Activated naive CD4-positive, alpha-beta T cell treated with anti-CD3 and anti-CD28 coated beads for 36 hours (primary cell): Measurements from ENCODE around the gene CNPY1. TPM values are rescaled to one million over a fixed set of nuclear protein-coding genes. Genes with fewer than 3 reads are reported as not detected.
"Not testable (repeated sequence)": the region's sequence is repeated elsewhere in the genome, so short reads cannot be mapped to it uniquely, and the experiment has no call there.

ENCODE experiments used
- CTCF ChIA-PET: fragments of 350-600 bp; sonication (Branson Sonifier 250); formaldehyde crosslinking; loops from one replicate; lab custom pipeline; 2021; ENCODE audit warnings: antibody characterized with exemption; lab: Charles Lee
- DNase-seq: peaks from one replicate; pipeline ENCODE4 v3.0.0-alpha.2; 2020
- H3K27ac Mint-ChIP-seq: one replicate; pipeline ENCODE4 v1.8.0; 2021; ENCODE audit warnings: mild to moderate bottlenecking, mixed read lengths
- H3K27me3 Mint-ChIP-seq: one replicate; pipeline ENCODE4 v1.8.0; 2021; ENCODE audit warnings: low read depth, mixed read lengths
- H3K36me3 Mint-ChIP-seq: one replicate; pipeline ENCODE4 v1.8.0; 2021; ENCODE audit warnings: low read depth, mixed read lengths
- H3K4me1 Mint-ChIP-seq: one replicate; pipeline ENCODE4 v1.8.0; 2021; ENCODE audit warnings: low read depth, mixed read lengths
- H3K4me3 Mint-ChIP-seq: one replicate; pipeline ENCODE4 v1.8.0; 2021; ENCODE audit warnings: mild to moderate bottlenecking, moderate library complexity, mixed read lengths
- H3K9me3 Mint-ChIP-seq: one replicate; pipeline ENCODE4 v1.8.0; 2021; ENCODE audit warnings: mixed read lengths
- intact Hi-C: fragments of 100-400 bp; cut with micrococcal nuclease; formaldehyde crosslinking; loops from one replicate; pipeline ENCODE4 v1.15.1; 2023
- total RNA-seq, 2 experiments: library from RNA; stranded (reverse); gene quantifications; one replicate each; pipeline ENCODE4 v1.2.3, GENCODE V29; 2021

CNPY1 gene
- total RNA-seq, 2 experiments from 2014 or later = not detected

GRCh38 chr7:155521743-155522398 lies 24.5 kb downstream of the CNPY1 start:
- no peaks in the 10 kb centered on the region for H3K4me1 Mint-ChIP-seq
- H3K4me3 Mint-ChIP-seq = no peak overlapping the region
- no peaks in the 10 kb centered on the region for H3K9me3 Mint-ChIP-seq
- H3K27ac Mint-ChIP-seq = no peak overlapping the region
- peaks cover 21% of the 10 kb centered on the region for H3K27me3 Mint-ChIP-seq
- intact Hi-C loops = no loop called here
- CTCF ChIA-PET = no interaction called here
- DNase-seq = no peak
- H3K36me3 Mint-ChIP-seq = no peaks in the 10 kb centered on the region

GRCh38 chr7:155521007-155521742 lies 25.2 kb downstream of the CNPY1 start:
- no peaks in the 10 kb centered on the region for H3K36me3 Mint-ChIP-seq
- peaks cover 19% of the 10 kb centered on the region for H3K27me3 Mint-ChIP-seq
- intact Hi-C loops = no loop called here
- no peaks in the 10 kb centered on the region for H3K4me1 Mint-ChIP-seq
- no peak for DNase-seq
- H3K27ac Mint-ChIP-seq = no peak overlapping the region
- H3K4me3 Mint-ChIP-seq = no peak overlapping the region
- no peaks in the 10 kb centered on the region for H3K9me3 Mint-ChIP-seq
- CTCF ChIA-PET = no interaction called here

- intact Hi-C loops = no loop called here
- Mint-ChIP-seq H3K9me3 (no peaks in the 10 kb centered on the region), H3K4me1 (no peaks in the 10 kb centered on the region), H3K27me3 (peaks cover 24% of the 10 kb centered on the region), H3K27ac (no peak overlapping the region), H3K4me3 (no peak overlapping the region), H3K36me3 (no peaks in the 10 kb centered on the region)
- CTCF ChIA-PET = interaction anchor here (0.7 to 0.8 kb wide), 2 partner anchors 20 to 132 kb away, joined by 3 to 5 read pairs; no protein-coding TSS in a partner anchor
- no peak for DNase-seq
Measured at GRCh38 chr7:155520114-155520513, 26.2 kb downstream of the CNPY1 start.

- intact Hi-C loops, H3K9me3 Mint-ChIP-seq, H3K36me3 Mint-ChIP-seq, H3K4me1 Mint-ChIP-seq, H3K27ac Mint-ChIP-seq, DNase-seq, H3K4me3 Mint-ChIP-seq, CTCF ChIA-PET: not testable (repeated sequence)
- peaks cover 27% of the 10 kb centered on the region for H3K27me3 Mint-ChIP-seq
Measured at GRCh38 chr7:155519358-155519757, 27.0 kb downstream of the CNPY1 start.

- DNase-seq = no peak
- CTCF ChIA-PET = no interaction called here
- no peak overlapping the region for H3K4me3 Mint-ChIP-seq
- no peaks in the 10 kb centered on the region for H3K4me1 Mint-ChIP-seq
- H3K27me3 Mint-ChIP-seq = peaks cover 32% of the 10 kb centered on the region
- H3K9me3 Mint-ChIP-seq = no peaks in the 10 kb centered on the region
- no peaks in the 10 kb centered on the region for H3K36me3 Mint-ChIP-seq
- intact Hi-C loops = no loop called here
- H3K27ac Mint-ChIP-seq = no peak overlapping the region
Measured at GRCh38 chr7:155518633-155519032, 27.7 kb downstream of the CNPY1 start.

- DNase-seq = no peak
- no peaks in the 10 kb centered on the region for H3K9me3 Mint-ChIP-seq
- H3K27me3 Mint-ChIP-seq = peaks cover 33% of the 10 kb centered on the region
- intact Hi-C loops = no loop called here
- H3K36me3 Mint-ChIP-seq = no peaks in the 10 kb centered on the region
- no peak overlapping the region for H3K27ac Mint-ChIP-seq
- no peaks in the 10 kb centered on the region for H3K4me1 Mint-ChIP-seq
- CTCF ChIA-PET = no interaction called here
- H3K4me3 Mint-ChIP-seq = no peak overlapping the region
Measured at GRCh38 chr7:155517969-155518368, 28.4 kb downstream of the CNPY1 start.

GRCh38 chr7:155517452-155517851 lies 28.9 kb downstream of the CNPY1 start:
- Mint-ChIP-seq H3K4me1 (no peaks in the 10 kb centered on the region), H3K27me3 (peaks cover 37% of the 10 kb centered on the region), H3K36me3 (no peaks in the 10 kb centered on the region), H3K9me3 (no peaks in the 10 kb centered on the region), H3K4me3 (no peak overlapping the region), H3K27ac (no peak overlapping the region)
- CTCF ChIA-PET = no interaction called here
- intact Hi-C loops = no loop called here
- no peak for DNase-seq

- Mint-ChIP-seq H3K27me3 (peaks cover 45% of the 10 kb centered on the region), H3K27ac (no peak overlapping the region)
Measured at GRCh38 chr7:155516466-155516865, 29.9 kb downstream of the CNPY1 start.

GRCh38 chr7:155515318-155515717 lies 31.0 kb downstream of the CNPY1 start:
- no peak overlapping the region for H3K27ac Mint-ChIP-seq
- H3K4me3 Mint-ChIP-seq = no peak overlapping the region
- intact Hi-C loops = no loop called here
- no peaks in the 10 kb centered on the region for H3K4me1 Mint-ChIP-seq
- DNase-seq = no peak
- CTCF ChIA-PET = no interaction called here
- H3K9me3 Mint-ChIP-seq = no peaks in the 10 kb centered on the region
- H3K36me3 Mint-ChIP-seq = no peaks in the 10 kb centered on the region
- peaks cover 56% of the 10 kb centered on the region for H3K27me3 Mint-ChIP-seq

More at GRCh38 chr7:155516466-155516865, 29.9 kb downstream of the CNPY1 start:
- Mint-ChIP-seq H3K4me1 (no peaks in the 10 kb centered on the region), H3K9me3 (no peaks in the 10 kb centered on the region), H3K4me3 (no peak overlapping the region), H3K36me3 (no peaks in the 10 kb centered on the region)
- no peak for DNase-seq
- CTCF ChIA-PET = no interaction called here
- intact Hi-C loops = no loop called here

GRCh38 chr7:155514296-155514695 lies 32.1 kb downstream of the CNPY1 start:
- Mint-ChIP-seq H3K27me3 (peaks cover 56% of the 10 kb centered on the region), H3K4me3 (no peak overlapping the region), H3K36me3 (no peaks in the 10 kb centered on the region), H3K9me3 (no peaks in the 10 kb centered on the region), H3K27ac (no peak overlapping the region), H3K4me1 (peaks cover 4% of the 10 kb centered on the region)
- CTCF ChIA-PET = interaction anchor here (0.6 kb wide), 1 partner anchor 21 kb away, joined by 5 read pairs; no protein-coding TSS in a partner anchor
- intact Hi-C loops = no loop called here
- DNase-seq = no peak

GRCh38 chr7:155513543-155514285 lies 32.6 kb downstream of the CNPY1 start:
- H3K36me3 Mint-ChIP-seq = no peaks in the 10 kb centered on the region
- H3K4me1 Mint-ChIP-seq = peaks cover 8% of the 10 kb centered on the region
- no peak overlapping the region for H3K27ac Mint-ChIP-seq

GRCh38 chr7:155512246-155512887 lies 34.0 kb downstream of the CNPY1 start:
- intact Hi-C loops = no loop called here
- H3K4me1 Mint-ChIP-seq = peaks cover 11% of the 10 kb centered on the region
- H3K4me3 Mint-ChIP-seq = no peak overlapping the region
- H3K9me3 Mint-ChIP-seq = no peaks in the 10 kb centered on the region
- DNase-seq = no peak
- peaks cover 65% of the 10 kb centered on the region for H3K27me3 Mint-ChIP-seq
- no peaks in the 10 kb centered on the region for H3K36me3 Mint-ChIP-seq
- CTCF ChIA-PET = interaction anchor here (0.5 kb wide), 1 partner anchor 102 kb away, joined by 3 read pairs; no protein-coding TSS in a partner anchor
- H3K27ac Mint-ChIP-seq = no peak overlapping the region

More at GRCh38 chr7:155513543-155514285, 32.6 kb downstream of the CNPY1 start:
- Mint-ChIP-seq H3K27me3 (peaks cover 61% of the 10 kb centered on the region), H3K4me3 (no peak overlapping the region), H3K9me3 (no peaks in the 10 kb centered on the region)
- intact Hi-C loops = no loop called here
- DNase-seq = no peak
- CTCF ChIA-PET = interaction anchor here (0.6 kb wide), 1 partner anchor 21 kb away, joined by 5 read pairs; no protein-coding TSS in a partner anchor
